H1 (cell line): Measurements from ENCODE around the gene CD164. TPM values are rescaled to one million over a fixed set of nuclear protein-coding genes. Genes with fewer than 3 reads are reported as not detected.

Source experiments
- BRCA1 ChIP-seq: IDR thresholded peaks from 2 replicates; pipeline ENCODE4 v1.6.1; 2012; ENCODE audit warnings: low read depth, low read length, improper control_type of control experiment
- CHD7 ChIP-seq: fragments of 300-600 bp; sonication (generic); IDR thresholded peaks from 2 replicates; pipeline ENCODE4 v1.7.1; 2012; ENCODE audit warnings: low read length, moderate library complexity, mild to moderate bottlenecking, inconsistent platforms; ENCODE audit not compliant: insufficient replicate concordance
- HDAC2 ChIP-seq, 2 experiments: fragments of 300-600 bp in 1 of 2; sonication (generic) in 1 of 2; IDR thresholded peaks; 2 replicates each; pipeline ENCODE4 v1.6.1; 2011 to 2012; ENCODE audit warnings: low read depth in 2 of 2, low read length in 2 of 2, mild to moderate bottlenecking in 2 of 2, moderate library complexity in 2 of 2, borderline replicate concordance in 1 of 2, inconsistent platforms in 1 of 2
- MAX ChIP-seq: IDR thresholded peaks from 2 replicates; pipeline ENCODE4 v1.6.1; 2012; ENCODE audit warnings: inconsistent platforms
- POU5F1 ChIP-seq: IDR thresholded peaks from 2 replicates; pipeline ENCODE4 v1.6.1; 2011; ENCODE audit warnings: low read depth, mild to moderate bottlenecking, low read length, moderate library complexity
- RXRA ChIP-seq: IDR thresholded peaks from 2 replicates; pipeline ENCODE4 v1.6.1; 2011; ENCODE audit warnings: low read depth, mild to moderate bottlenecking, low read length, moderate library complexity; ENCODE audit not compliant: insufficient read depth
- SAP30 ChIP-seq: fragments of 300-600 bp; sonication (generic); IDR thresholded peaks from 2 replicates; pipeline ENCODE4 v1.7.1; 2012; ENCODE audit warnings: low read length, moderate library complexity, mild to moderate bottlenecking, inconsistent platforms; ENCODE audit not compliant: insufficient read depth, insufficient replicate concordance
- SP1 ChIP-seq: IDR thresholded peaks from 2 replicates; pipeline ENCODE4 v1.6.1; 2011; ENCODE audit warnings: low read depth, low read length
- SRF ChIP-seq: IDR thresholded peaks from 2 replicates; pipeline ENCODE4 v1.6.1; 2011; ENCODE audit warnings: mild to moderate bottlenecking, low read depth, low read length, moderate library complexity
- SUZ12 ChIP-seq: fragments of 200-600 bp; sonication (generic); IDR thresholded peaks from 2 replicates; pipeline ENCODE4 v1.6.1; 2012; ENCODE audit warnings: mild to moderate bottlenecking, inconsistent platforms, low read length, moderate library complexity, mixed read lengths
- TBP ChIP-seq: IDR thresholded peaks from 2 replicates; pipeline ENCODE4 v1.6.1; 2011; ENCODE audit warnings: low read depth, low read length, improper control_type of control experiment
- polyA plus RNA-seq, 7 experiments: library from polyadenylated mRNA; depleted of rRNA in 3 of 7; stranded (reverse) in 5 of 7; unstranded in 2 of 7; fragments of >200 nt in 5 of 7; fragments of 200-250 nt in 2 of 7; gene quantifications; 1 replicate in 5 of 7; 2 replicates in 1 of 7; 4 replicates in 1 of 7; pipeline versions ENCODE4 v1.2.1 to v1.2.3, GENCODE V29; 2011 to 2013; ENCODE audit warnings: missing spikeins in 2 of 7, mixed read lengths in 2 of 7
- total RNA-seq: library from RNA; stranded (reverse); fragmentation: NEBNext Ultra II Directional; extraction: Animal tissue kit (Norgen Biotek cat#: 25700); gene quantifications from 2 replicates; pipeline ENCODE4 v1.2.1, GENCODE V29; 2021

The CD164 gene
- total and polyA plus RNA-seq, 2 of the 8 experiments (the other 6 are each of a cell fraction or from before 2014, with no cell fraction given): 69.3 to 94.3 TPM

- TF ChIP-seq CHD7 (no peak), POU5F1 (no peak), RXRA (no peak), MAX (no peak), SRF (no peak), TBP (no peak), SP1 (no peak), HDAC2 (IDR thresholded peaks at IDR 0.05; ENCODE audit: borderline replicate concordance in 1 of 2, low read depth in 2 of 2, low read length in 2 of 2) (no peak), BRCA1 (no peak), SAP30 (no peak), SUZ12 (no peak)
Observed at GRCh38 chr6:109321752-109322151, 60.5 kb downstream of the CD164 start (continued).
